ENCODE measurements around the gene DOK4. TPM values are rescaled to one million over a fixed set of nuclear protein-coding genes. Genes with fewer than 3 reads are reported as not detected.

Gene DOK4
- total and polyA plus RNA-seq, 2 of the 8 experiments (the other 6 are each of a cell fraction or from before 2014, with no cell fraction given), result 24.0 to 28.9 TPM

DNA sequence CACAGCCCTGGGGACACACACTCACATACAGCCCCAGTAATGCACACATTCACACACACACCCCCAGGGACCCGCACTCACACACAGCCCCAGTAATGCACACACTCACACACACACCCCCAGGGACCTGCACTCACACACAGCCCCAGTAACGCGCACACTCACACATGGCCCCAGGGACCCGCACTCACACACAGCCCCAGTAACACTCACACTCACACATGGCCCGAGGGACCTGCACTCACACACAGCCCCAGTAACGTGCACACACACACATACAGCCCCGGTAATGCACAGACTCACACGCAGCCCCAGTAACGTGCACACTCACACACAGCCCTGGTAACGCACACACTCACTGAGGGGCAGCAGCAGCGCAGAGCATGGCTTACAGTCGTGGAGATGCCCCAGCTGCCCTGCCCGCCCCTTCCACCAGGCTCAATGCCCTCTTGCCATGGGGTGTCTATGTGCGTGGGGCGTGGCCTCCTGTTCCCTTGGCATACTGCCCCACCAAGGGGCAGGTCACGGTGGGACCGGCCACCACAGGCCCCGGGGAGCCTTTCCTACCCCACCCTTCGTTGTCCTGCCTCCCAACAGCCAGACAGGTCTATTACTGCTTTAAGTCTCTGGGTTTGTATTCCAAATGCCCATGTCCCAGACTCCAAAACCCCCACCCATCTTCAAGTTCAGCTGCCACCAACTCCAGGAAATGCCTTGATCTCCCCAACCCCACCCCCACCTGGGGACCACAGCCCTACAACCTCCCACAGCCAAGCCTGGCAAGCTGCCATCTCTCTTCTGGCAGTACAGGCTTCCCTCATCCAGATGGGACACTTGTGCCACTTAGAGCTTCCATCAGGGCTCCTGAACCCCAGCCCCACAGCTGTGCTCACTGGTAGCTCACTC, 47.4 kb upstream of the DOK4 start (continued):
- TF ChIP-seq, protein P1, sequence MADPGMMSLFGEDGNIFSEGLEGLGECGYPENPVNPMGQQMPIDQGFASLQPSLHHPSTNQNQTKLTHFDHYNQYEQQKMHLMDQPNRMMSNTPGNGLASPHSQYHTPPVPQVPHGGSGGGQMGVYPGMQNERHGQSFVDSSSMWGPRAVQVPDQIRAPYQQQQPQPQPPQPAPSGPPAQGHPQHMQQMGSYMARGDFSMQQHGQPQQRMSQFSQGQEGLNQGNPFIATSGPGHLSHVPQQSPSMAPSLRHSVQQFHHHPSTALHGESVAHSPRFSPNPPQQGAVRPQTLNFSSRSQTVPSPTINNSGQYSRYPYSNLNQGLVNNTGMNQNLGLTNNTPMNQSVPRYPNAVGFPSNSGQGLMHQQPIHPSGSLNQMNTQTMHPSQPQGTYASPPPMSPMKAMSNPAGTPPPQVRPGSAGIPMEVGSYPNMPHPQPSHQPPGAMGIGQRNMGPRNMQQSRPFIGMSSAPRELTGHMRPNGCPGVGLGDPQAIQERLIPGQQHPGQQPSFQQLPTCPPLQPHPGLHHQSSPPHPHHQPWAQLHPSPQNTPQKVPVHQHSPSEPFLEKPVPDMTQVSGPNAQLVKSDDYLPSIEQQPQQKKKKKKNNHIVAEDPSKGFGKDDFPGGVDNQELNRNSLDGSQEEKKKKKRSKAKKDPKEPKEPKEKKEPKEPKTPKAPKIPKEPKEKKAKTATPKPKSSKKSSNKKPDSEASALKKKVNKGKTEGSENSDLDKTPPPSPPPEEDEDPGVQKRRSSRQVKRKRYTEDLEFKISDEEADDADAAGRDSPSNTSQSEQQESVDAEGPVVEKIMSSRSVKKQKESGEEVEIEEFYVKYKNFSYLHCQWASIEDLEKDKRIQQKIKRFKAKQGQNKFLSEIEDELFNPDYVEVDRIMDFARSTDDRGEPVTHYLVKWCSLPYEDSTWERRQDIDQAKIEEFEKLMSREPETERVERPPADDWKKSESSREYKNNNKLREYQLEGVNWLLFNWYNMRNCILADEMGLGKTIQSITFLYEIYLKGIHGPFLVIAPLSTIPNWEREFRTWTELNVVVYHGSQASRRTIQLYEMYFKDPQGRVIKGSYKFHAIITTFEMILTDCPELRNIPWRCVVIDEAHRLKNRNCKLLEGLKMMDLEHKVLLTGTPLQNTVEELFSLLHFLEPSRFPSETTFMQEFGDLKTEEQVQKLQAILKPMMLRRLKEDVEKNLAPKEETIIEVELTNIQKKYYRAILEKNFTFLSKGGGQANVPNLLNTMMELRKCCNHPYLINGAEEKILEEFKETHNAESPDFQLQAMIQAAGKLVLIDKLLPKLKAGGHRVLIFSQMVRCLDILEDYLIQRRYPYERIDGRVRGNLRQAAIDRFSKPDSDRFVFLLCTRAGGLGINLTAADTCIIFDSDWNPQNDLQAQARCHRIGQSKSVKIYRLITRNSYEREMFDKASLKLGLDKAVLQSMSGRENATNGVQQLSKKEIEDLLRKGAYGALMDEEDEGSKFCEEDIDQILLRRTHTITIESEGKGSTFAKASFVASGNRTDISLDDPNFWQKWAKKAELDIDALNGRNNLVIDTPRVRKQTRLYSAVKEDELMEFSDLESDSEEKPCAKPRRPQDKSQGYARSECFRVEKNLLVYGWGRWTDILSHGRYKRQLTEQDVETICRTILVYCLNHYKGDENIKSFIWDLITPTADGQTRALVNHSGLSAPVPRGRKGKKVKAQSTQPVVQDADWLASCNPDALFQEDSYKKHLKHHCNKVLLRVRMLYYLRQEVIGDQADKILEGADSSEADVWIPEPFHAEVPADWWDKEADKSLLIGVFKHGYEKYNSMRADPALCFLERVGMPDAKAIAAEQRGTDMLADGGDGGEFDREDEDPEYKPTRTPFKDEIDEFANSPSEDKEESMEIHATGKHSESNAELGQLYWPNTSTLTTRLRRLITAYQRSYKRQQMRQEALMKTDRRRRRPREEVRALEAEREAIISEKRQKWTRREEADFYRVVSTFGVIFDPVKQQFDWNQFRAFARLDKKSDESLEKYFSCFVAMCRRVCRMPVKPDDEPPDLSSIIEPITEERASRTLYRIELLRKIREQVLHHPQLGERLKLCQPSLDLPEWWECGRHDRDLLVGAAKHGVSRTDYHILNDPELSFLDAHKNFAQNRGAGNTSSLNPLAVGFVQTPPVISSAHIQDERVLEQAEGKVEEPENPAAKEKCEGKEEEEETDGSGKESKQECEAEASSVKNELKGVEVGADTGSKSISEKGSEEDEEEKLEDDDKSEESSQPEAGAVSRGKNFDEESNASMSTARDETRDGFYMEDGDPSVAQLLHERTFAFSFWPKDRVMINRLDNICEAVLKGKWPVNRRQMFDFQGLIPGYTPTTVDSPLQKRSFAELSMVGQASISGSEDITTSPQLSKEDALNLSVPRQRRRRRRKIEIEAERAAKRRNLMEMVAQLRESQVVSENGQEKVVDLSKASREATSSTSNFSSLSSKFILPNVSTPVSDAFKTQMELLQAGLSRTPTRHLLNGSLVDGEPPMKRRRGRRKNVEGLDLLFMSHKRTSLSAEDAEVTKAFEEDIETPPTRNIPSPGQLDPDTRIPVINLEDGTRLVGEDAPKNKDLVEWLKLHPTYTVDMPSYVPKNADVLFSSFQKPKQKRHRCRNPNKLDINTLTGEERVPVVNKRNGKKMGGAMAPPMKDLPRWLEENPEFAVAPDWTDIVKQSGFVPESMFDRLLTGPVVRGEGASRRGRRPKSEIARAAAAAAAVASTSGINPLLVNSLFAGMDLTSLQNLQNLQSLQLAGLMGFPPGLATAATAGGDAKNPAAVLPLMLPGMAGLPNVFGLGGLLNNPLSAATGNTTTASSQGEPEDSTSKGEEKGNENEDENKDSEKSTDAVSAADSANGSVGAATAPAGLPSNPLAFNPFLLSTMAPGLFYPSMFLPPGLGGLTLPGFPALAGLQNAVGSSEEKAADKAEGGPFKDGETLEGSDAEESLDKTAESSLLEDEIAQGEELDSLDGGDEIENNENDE (IDR thresholded peaks at IDR 0.05; ENCODE audit: insufficient replicate concordance, low read length), result no peak
- TF ChIP-seq NRF1 (IDR thresholded peaks at IDR 0.05; ENCODE audit: low read depth, low read length) (no peak), NANOG (IDR thresholded peaks at IDR 0.05; ENCODE audit: insufficient read depth, low read depth, low read length, poor library complexity, severe bottlenecking) (no peak), BRCA1 (IDR thresholded peaks at IDR 0.05; ENCODE audit: low read depth, low read length) (no peak), RXRA (IDR thresholded peaks at IDR 0.05; ENCODE audit: insufficient read depth, low read depth, low read length) (no peak), TAF1 (IDR thresholded peaks at IDR 0.05; ENCODE audit: low read depth, low read length) (no peak), RFX5 (IDR thresholded peaks at IDR 0.05; ENCODE audit: borderline replicate concordance, low read depth, low read length) (no peak), KDM4A (IDR thresholded peaks at IDR 0.05; ENCODE audit: low read depth, low read length, severe bottlenecking) (no peak), E2F6 (IDR thresholded peaks at IDR 0.05) (no peak)

Measured in H1 (cell line).